ENCODE results near the gene LRRC27.
A peak's percentile ranks its signal among the peaks of the same experiment; 100 is the strongest.

The LRRC27 gene

DNA sequence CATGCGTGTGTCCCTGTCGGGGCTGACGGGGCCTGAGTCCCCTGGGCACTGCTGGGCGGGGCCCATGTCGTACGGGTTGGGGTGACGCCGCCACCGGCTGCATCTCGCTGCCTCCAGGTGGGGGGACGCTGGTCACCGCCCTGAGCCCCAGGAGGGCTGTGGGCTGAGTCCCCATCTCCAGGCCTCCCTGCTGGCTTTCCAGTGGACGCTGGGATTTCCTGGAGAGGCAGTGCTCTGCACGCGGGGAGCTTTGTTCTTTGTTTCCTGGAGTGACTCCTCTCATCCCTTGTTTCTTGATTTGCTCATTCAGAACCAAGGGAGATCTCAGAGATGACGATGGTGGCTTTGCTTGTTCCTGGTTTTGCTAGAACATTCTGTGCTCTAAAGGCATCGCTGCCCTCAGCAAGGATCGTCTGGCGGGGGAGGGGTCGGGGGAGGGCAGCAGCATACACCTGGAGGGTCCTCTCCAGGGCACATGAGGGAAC, 86.0 kb downstream of the LRRC27 start:
- no peak for DNase-seq

GRCh38 chr10:132418527-132419416, 86.8 kb downstream of the LRRC27 start:
- no peak for DNase-seq

DNA sequence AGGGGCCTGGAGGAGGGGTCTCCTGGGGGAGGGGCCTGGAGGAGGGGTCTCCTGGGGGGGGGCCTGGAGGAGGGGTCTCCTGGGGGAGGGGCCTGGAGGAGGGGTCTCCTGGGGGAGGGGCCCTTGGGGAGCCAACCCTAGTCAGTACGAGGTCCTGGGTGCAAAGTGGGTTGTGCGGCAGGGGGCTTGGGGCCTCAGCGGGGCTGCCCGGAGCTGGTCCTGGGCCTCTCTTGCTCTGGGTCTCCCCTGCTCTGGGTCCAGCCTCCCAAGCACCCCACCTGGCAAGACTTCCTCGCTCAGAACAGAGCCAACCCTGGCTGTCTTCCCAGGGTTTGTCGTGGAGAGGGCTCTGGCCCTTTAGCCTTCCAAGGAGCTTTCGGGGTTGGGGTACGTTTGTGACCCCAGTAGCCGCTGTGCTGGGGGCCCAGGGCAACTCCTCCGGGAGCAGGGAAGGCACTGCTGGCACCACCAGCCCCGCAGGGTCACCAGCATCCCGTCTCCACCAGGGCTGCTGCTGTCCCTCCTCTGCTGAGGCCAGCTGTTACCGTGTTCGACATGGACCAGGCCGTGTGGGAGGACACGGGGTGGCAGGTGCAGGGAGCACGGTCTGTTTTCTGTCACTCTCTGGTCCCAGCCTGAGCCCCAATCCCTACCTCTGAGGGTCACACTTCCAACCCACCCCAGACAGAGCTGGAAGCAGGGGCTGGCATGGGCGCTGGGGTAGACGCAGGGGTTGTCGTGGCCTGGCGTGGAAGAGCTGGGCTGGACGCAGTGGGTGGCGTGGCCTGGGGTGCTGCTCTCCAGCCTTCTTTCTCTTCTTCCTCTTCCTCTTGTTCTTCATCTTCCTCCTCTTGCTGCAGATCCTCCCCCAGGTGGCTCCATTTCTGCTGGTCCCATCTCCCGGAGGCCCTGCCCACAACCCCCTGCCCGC, 87.8 kb downstream of the LRRC27 start:
- DNase-seq = no peak

DNA sequence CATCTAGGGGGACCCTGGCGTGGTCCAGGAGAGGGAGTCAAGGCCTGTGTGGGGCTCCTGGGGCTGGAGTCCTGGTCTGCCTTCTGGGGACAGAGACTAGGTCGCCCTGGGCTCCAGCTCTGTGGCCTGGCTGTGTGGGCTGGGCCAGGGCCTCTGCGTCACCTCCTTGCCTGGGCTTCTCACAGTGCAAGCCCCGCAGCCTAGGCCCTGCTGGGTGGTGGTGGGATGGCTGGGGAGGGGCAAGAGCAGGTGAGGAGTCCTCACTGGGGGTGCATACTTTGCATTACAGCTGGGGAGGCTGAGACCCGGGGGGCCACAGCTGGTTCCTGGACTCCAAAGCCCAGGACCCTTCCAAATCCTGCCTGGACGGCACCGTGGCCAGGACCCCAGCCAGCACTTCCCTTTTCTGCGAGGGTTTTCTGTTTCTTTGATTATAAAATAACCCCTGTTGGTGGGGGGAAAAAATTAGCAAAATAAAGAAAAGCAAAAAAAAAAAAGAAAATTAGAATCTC, 88.5 kb downstream of the LRRC27 start:
- no peak for DNase-seq

- peak; percentile 18 for DNase-seq
These were observed 89.2 kb downstream of the LRRC27 start for GRCh38 chr10:132420981-132421846.

DNA sequence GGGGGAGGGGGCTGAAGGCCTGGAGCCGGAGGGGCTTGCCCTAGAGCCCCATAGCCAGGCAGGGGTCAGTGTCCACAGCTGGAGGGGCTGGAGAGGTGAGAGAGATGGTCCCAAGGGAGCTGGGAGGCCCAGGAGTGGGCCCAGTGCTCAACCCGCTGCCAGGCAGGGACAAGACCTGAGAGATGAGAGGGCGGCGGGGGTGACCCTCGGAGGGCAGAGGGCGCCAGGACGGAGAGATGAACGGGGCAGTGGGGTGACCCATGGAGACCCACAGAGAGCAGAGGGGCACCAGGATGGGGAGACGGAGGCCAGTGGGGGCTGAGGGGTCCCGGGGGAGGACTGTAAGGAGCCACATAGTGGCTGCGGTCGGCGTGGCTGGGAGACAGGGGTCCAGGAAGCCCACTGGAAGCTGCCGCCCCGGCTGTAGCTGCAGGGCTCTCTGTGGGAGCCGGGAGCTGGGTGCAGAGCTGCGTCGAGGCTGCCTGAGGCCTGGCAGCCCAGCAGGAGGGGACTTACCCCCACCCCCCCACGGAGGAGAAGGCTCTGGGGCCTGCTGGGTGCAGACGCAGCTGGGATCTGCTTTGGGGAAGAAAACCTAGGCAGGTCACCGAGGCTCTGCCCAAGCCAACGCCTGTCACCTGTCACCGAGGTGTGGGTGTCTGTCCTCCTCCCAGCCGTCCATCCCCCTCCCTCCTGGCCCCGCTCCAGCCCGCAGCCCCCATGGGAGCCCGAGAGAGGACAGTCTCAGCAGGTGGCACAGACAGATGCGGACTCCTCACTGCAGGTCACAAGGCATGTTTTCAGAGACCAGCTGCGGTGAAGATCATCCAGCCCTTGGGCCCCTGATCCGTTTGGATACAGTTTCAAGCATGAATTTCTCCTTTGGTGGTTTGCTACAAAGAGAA, 90.1 kb downstream of the LRRC27 start:
- DNase-seq = no peak

- no peak for DNase-seq
These were observed 91.2 kb downstream of the LRRC27 start for GRCh38 chr10:132422903-132423825.

- no peak for DNase-seq
These were observed 92.2 kb downstream of the LRRC27 start for GRCh38 chr10:132423966-132424861.

GRCh38 chr10:132425029-132425756, 93.2 kb downstream of the LRRC27 start:
- DNase-seq = no peak

- DNase-seq = no peak
These were observed 93.8 kb downstream of the LRRC27 start for GRCh38 chr10:132425757-132426155.

DNA sequence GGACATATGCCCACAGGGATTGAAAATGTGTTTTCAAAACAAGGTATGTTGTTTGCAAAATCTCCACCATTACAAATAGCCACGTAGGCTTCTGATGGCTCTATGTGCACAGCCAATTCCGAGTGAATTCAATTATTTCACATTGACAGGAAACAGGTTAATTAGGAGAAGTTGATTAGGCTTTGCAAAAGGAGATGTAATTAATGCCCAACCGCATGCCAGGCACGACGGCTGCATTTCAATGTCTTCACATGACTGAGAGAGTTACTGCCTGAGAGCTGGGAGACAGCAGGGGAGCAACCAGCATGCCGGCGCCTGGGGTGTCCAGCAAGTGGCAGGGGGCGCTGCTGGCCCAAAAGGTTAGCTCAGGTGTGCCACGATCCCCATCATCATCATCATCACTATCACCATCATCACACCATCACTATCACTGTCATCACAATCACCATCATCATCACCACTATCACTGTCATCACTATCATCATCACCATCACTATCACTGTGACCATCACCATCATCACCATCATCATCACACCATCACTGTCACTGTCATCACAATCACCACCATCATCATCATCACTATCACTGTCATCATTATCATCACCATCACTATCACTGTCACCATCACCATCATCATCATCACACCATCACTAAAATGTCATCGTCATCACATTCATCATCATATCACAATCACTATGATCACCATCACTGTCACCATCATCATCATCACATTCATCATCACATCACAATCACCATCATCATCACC, 95.2 kb downstream of the LRRC27 start:
- no peak for DNase-seq

- no peak for DNase-seq
These were observed 96.0 kb downstream of the LRRC27 start for GRCh38 chr10:132427939-132428367.

DNA sequence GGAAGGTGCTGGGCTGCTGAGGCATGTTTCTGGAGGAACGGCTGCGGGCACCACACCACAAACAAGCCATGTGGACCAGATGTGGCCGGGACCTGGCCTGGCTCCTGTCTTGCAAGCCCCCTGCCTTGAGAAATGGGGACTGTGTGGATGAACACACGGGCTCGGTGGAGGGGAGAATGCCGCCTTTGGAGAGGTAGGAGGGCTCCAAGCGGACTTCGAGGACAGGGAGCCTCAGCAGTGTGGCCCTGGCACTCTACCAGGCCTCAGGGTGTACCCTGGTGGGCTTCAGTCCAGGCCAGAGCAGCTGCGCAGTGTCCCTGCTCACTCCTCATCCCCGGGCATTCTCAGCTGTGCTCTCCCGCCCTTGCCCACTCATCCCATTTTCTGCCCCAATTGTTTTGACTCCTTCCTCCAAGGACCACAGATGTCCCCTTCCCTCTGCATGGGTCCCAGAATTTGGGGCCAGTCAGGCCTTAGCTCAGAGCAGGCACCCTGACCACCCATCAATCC, 96.5 kb downstream of the LRRC27 start:
- DNase-seq = no peak
